SH-SY5Y (cell line): ENCODE measurements around the gene ZC3HAV1.

Source experiments
- GATA2 ChIP-seq: IDR thresholded peaks from 2 replicates; pipeline ENCODE4 v1.6.1; 2011; ENCODE audit warnings: mild to moderate bottlenecking, low read depth, low read length
- GATA3 ChIP-seq: IDR thresholded peaks from 2 replicates; pipeline ENCODE4 v1.6.1; 2011; ENCODE audit warnings: low read depth, mild to moderate bottlenecking, low read length, moderate library complexity

DNA sequence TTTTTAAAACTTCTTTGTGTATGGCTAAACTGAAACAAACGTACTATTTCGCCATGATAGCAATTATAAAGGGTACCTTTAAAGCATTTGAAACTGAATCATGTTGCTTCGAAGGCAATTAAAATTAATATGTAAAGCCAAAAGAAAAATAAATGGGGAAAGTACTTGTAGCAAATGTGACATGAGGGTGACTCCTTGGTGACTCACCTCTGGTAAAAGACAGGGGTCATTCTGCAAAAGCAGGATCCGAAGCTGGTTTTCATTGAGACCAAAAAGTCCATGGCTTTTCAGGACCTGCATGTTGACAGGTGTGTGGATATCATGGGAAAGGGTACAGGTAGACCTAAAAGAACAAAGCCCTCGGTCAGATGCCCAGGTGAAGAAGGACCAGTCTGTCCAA is 75.2 kb downstream of the ZC3HAV1 start:
- TF ChIP-seq GATA2, result no peak
- TF ChIP-seq GATA3, result no peak
